ENCODE results near the gene TDG. TPM values are rescaled to one million over a fixed set of nuclear protein-coding genes. Genes with fewer than 3 reads are reported as not detected.

The TDG gene
- total RNA-seq, 6 donors from 2014 or later = 14.8 to 24.5 (median 17.4) TPM

- no peak for TF ChIP-seq EP300 (IDR thresholded peaks at IDR 0.05)
- TF ChIP-seq CTCF (IDR thresholded peaks at IDR 0.05) = no peak
- TF ChIP-seq POLR2A (IDR thresholded peaks at IDR 0.05) = no peak
- TF ChIP-seq POLR2AphosphoS5 (IDR thresholded peaks at IDR 0.05) = no peak
- no peak overlapping the region for H3K27ac ChIP-seq
- DNase-seq (no peak), ATAC-seq (ENCODE audit: low FRiP score in 2 of 2) (no peak)
- 72 to 75% methylated on average over 3 of the region's 3 CpGs for WGBS, 2 donors
- H3K36me3 ChIP-seq = no peaks in the 10 kb centered on the region
- no peaks in the 10 kb centered on the region for H3K4me1 ChIP-seq
- no peaks in the 10 kb centered on the region for H3K9me3 ChIP-seq
- no peaks in the 10 kb centered on the region for H3K27me3 ChIP-seq
- no peak overlapping the region for H3K4me3 ChIP-seq
Measured at GRCh38 chr12:104000807-104001434, 35.2 kb downstream of the TDG start.

GRCh38 chr12:104002686-104003085, 37.0 kb downstream of the TDG start:
- no peaks in the 10 kb centered on the region for H3K27me3 ChIP-seq
- no peak for DNase-seq
- TF ChIP-seq CTCF (IDR thresholded peaks at IDR 0.05) = no peak
- TF ChIP-seq EP300 (IDR thresholded peaks at IDR 0.05) = no peak
- TF ChIP-seq POLR2A (IDR thresholded peaks at IDR 0.05) = no peak
- no peak for TF ChIP-seq POLR2AphosphoS5 (IDR thresholded peaks at IDR 0.05)
- WGBS, 2 donors = 91 to 97% methylated on average over 3 of the region's 3 CpGs
- H3K9me3 ChIP-seq = no peaks in the 10 kb centered on the region
- ATAC-seq (ENCODE audit: low FRiP score in 2 of 2) = no peak
- H3K36me3 ChIP-seq = no peaks in the 10 kb centered on the region
- H3K27ac ChIP-seq = no peak overlapping the region
- no peak overlapping the region for H3K4me3 ChIP-seq
- no peaks in the 10 kb centered on the region for H3K4me1 ChIP-seq

GRCh38 chr12:104003596-104003995, 37.9 kb downstream of the TDG start:
- Histone ChIP-seq H3K27me3 (no peaks in the 10 kb centered on the region), H3K36me3 (no peaks in the 10 kb centered on the region), H3K4me1 (no peaks in the 10 kb centered on the region), H3K27ac (no peak overlapping the region), H3K4me3 (no peak overlapping the region), H3K9me3 (no peaks in the 10 kb centered on the region)
- 76 to 88% methylated on average over 2 of the region's 2 CpGs for WGBS, 2 donors
- ATAC-seq (ENCODE audit: low FRiP score in 2 of 2) = no peak
- no peak for DNase-seq
- TF ChIP-seq POLR2AphosphoS5 (IDR thresholded peaks at IDR 0.05) (no peak), CTCF (IDR thresholded peaks at IDR 0.05) (no peak), POLR2A (IDR thresholded peaks at IDR 0.05) (no peak), EP300 (IDR thresholded peaks at IDR 0.05) (no peak)

DNA sequence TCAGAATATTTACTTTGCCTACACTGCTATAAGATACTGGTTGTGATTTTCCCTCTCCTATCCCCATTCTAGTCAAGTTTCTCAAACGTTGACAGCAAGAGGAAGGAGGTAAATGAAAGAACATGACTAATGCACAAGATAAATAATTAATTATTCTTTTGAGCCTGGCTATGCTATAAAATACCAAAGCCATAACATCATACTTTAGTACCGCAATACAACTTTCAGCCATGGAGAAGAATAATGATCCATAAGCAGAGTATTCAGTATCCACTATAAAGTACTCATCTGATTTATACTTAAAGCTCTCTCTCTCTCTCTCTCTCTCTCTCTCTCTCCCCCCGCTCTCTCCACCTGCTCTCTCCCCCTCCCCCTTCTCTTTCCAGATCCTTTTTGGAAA, 41.3 kb downstream of the TDG start:
- no peak overlapping the region for H3K27ac ChIP-seq
- H3K36me3 ChIP-seq = no peaks in the 10 kb centered on the region
- WGBS, 2 donors = 42 to 56% methylated on average over 3 of the region's 3 CpGs
- no peak overlapping the region for H3K4me3 ChIP-seq
- H3K9me3 ChIP-seq = no peaks in the 10 kb centered on the region
- DNase-seq = no peak
- no peaks in the 10 kb centered on the region for H3K4me1 ChIP-seq
- no peak for ATAC-seq (ENCODE audit: low FRiP score in 2 of 2)
- TF ChIP-seq CTCF (IDR thresholded peaks at IDR 0.05) (no peak), EP300 (IDR thresholded peaks at IDR 0.05) (no peak), POLR2AphosphoS5 (IDR thresholded peaks at IDR 0.05) (no peak), POLR2A (IDR thresholded peaks at IDR 0.05) (no peak)
- H3K27me3 ChIP-seq = no peaks in the 10 kb centered on the region

GRCh38 chr12:104010121-104010520, 44.4 kb downstream of the TDG start:
- Histone ChIP-seq H3K4me1 (no peaks in the 10 kb centered on the region), H3K27ac (no peak overlapping the region), H3K4me3 (no peak overlapping the region), H3K9me3 (no peaks in the 10 kb centered on the region), H3K36me3 (no peaks in the 10 kb centered on the region), H3K27me3 (no peaks in the 10 kb centered on the region)
- ATAC-seq (ENCODE audit: low FRiP score in 2 of 2) (no peak), DNase-seq (no peak)
- TF ChIP-seq CTCF (IDR thresholded peaks at IDR 0.05) (no peak), EP300 (IDR thresholded peaks at IDR 0.05) (no peak), POLR2AphosphoS5 (IDR thresholded peaks at IDR 0.05) (no peak), POLR2A (IDR thresholded peaks at IDR 0.05) (no peak)
- WGBS, 2 donors = 90% methylated on average over 4 of the region's 4 CpGs

Measured in upper lobe of left lung (tissue), 6 donors.